Fibroblast of villous mesenchyme (primary cell): ENCODE data around the gene TTLL9. TPM values are rescaled to one million over a fixed set of nuclear protein-coding genes. Genes with fewer than 3 reads are reported as not detected.

Experiments used
- DNase-seq: peaks from one replicate; pipeline ENCODE4 v3.0.0-alpha.2; 2010; ENCODE audit warnings: low read depth
- H3K4me3 ChIP-seq: 2 replicates; pipeline ENCODE4 v1.5.1; 2011; ENCODE audit warnings: low read depth, mild to moderate bottlenecking, low read length
- CTCF ChIP-seq: IDR thresholded peaks from 2 replicates; pipeline ENCODE4 v1.5.1; 2012; ENCODE audit warnings: low read depth, mild to moderate bottlenecking, low read length; ENCODE audit not compliant: insufficient read depth
- total RNA-seq: library from RNA; depleted of rRNA; stranded (reverse); fragments of >200 nt; gene quantifications from 2 replicates; pipeline ENCODE4 v1.2.3, GENCODE V29; 2012

Gene TTLL9
- total RNA-seq, 1 donor = not detected

GRCh38 chr20:31933698-31934097 lies 63.3 kb downstream of the TTLL9 start:
- TF ChIP-seq CTCF = no peak
- H3K4me3 ChIP-seq = no peak overlapping the region
- no peak for DNase-seq

GRCh38 chr20:31934491-31934890 lies 64.1 kb downstream of the TTLL9 start:
- no peak for DNase-seq
- H3K4me3 ChIP-seq = no peak overlapping the region
- no peak for TF ChIP-seq CTCF

- H3K4me3 ChIP-seq = no peak overlapping the region
- no peak for TF ChIP-seq CTCF
- no peak for DNase-seq
These were observed 64.7 kb downstream of the TTLL9 start for GRCh38 chr20:31934968-31935764.

- TF ChIP-seq CTCF = no peak
- no peak overlapping the region for H3K4me3 ChIP-seq
- no peak for DNase-seq
These were observed 66.0 kb downstream of the TTLL9 start for GRCh38 chr20:31936420-31936819.

GRCh38 chr20:31937820-31938219 lies 67.4 kb downstream of the TTLL9 start:
- DNase-seq = no peak
- H3K4me3 ChIP-seq = no peak overlapping the region
- no peak for TF ChIP-seq CTCF

- DNase-seq = no peak
- H3K4me3 ChIP-seq = no peak overlapping the region
- TF ChIP-seq CTCF = no peak
These were observed 69.2 kb downstream of the TTLL9 start for GRCh38 chr20:31939661-31940060.

- no peak for DNase-seq
- no peak overlapping the region for H3K4me3 ChIP-seq
- TF ChIP-seq CTCF = no peak
These were observed 72.6 kb downstream of the TTLL9 start for GRCh38 chr20:31943052-31943471.
